Suprapubic skin (tissue), 4 donors: ENCODE results near the gene AGAP1. TPM values are rescaled to one million over a fixed set of nuclear protein-coding genes. Genes with fewer than 3 reads are reported as not detected.

Source experiments
- DNase-seq, 2 donors: peaks; one replicate each; pipeline ENCODE4 v3.0.0-alpha.2; 2019; ENCODE audit warnings: low spot score in 2 of 2
- H3K27ac ChIP-seq: fragments of 200-600 bp; sonication (generic); one replicate; pipeline ENCODE4 v1.5.1; 2019
- H3K27me3 ChIP-seq: fragments of 200-600 bp; sonication (generic); one replicate; pipeline ENCODE4 v1.5.1; 2019
- H3K36me3 ChIP-seq: fragments of 200-600 bp; sonication (generic); one replicate; pipeline ENCODE4 v1.5.1; 2019
- H3K4me1 ChIP-seq: fragments of 200-600 bp; sonication (generic); one replicate; pipeline ENCODE4 v1.5.1; 2019
- H3K4me3 ChIP-seq: fragments of 200-600 bp; sonication (generic); one replicate; pipeline ENCODE4 v1.5.1; 2019; ENCODE audit warnings: mild to moderate bottlenecking
- H3K9me3 ChIP-seq: fragments of 200-600 bp; sonication (generic); one replicate; pipeline ENCODE4 v1.5.1; 2019
- CTCF ChIP-seq, 2 donors: fragments of 200-600 bp in 1 of 2; fragments of 450-650 bp in 1 of 2; sonication (generic) in 1 of 2; IDR thresholded peaks; one replicate each; pipeline ENCODE4 v1.5.1; 2016 to 2019; ENCODE audit warnings: antibody characterized with exemption in 2 of 2, mild to moderate bottlenecking in 1 of 2, moderate library complexity in 1 of 2
- EP300 ChIP-seq: sonication (generic); formaldehyde crosslinking; IDR thresholded peaks from one replicate; pipeline ENCODE4 v1.6.1; 2017; ENCODE audit warnings: antibody characterized with exemption
- POLR2A ChIP-seq, 2 donors: fragments of 450-650 bp; IDR thresholded peaks; one replicate each; pipeline ENCODE4 v1.6.1; 2017; ENCODE audit warnings: antibody characterized with exemption in 2 of 2, mild to moderate bottlenecking in 2 of 2, moderate library complexity in 2 of 2
- POLR2AphosphoS5 ChIP-seq, 3 donors: sonication (generic); formaldehyde crosslinking; IDR thresholded peaks; one replicate each; pipeline ENCODE4 v1.6.1; 2017; ENCODE audit warnings: antibody characterized with exemption in 3 of 3
- WGBS: methylation state at CpG from one replicate; pipeline ENCODE4 v1.1.5; 2018; 5-methylcytosine and 5-hydroxymethylcytosine counted together
- total RNA-seq, 4 donors: library from RNA; depleted of rRNA; stranded (reverse); fragments of >200 nt; gene quantifications; one replicate each; pipeline ENCODE4 v1.1.0, GENCODE V29; 2016

AGAP1 gene
- total RNA-seq, 4 donors from 2014 or later: 14.1 to 30.7 (median 19.4) TPM

DNA sequence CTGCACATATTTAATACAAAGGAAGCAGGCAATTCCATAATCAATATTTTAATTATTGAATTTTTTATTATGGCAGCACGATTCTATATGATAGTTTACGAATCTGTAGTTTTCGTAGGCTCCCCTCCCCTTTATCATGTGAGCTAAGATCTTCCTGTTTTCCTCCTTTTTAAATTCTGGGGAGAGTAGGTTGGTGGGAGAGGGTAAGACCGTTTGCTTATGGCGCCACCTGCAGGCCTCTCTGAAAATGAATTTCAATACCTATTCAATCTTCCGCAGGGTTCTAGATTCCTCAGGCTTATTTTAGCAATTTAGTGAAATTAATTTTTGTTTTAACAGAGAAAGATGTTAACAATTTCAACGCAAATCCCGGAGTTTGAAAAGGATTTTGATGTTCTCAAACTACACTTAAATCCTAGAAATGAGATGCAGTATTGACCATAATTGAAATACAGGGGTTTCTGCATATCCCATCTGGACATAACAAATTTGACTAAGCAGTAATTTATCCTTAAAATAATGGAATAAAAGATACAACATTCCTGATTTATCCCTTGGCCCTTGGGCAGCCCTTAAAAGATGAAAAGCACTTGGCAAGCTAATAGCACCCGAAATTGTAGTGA lies 687.1 kb downstream of the AGAP1 start:
- no peaks in the 10 kb centered on the region for H3K9me3 ChIP-seq
- no peak overlapping the region for H3K27ac ChIP-seq
- no peak overlapping the region for H3K4me3 ChIP-seq
- WGBS: 30% methylated on average over 9 of the region's 9 CpGs
- no peak for TF ChIP-seq EP300
- TF ChIP-seq CTCF (IDR thresholded peaks at IDR 0.05): peak; percentile 48 to 51
- no peak for TF ChIP-seq POLR2A (IDR thresholded peaks at IDR 0.05)
- TF ChIP-seq POLR2AphosphoS5 (IDR thresholded peaks at IDR 0.05): no peak
- peaks cover 63% of the 10 kb centered on the region for H3K27me3 ChIP-seq
- peaks cover 25% of the 10 kb centered on the region for H3K4me1 ChIP-seq
- peak in 1 of 2 donors; percentile 78 for DNase-seq
- H3K36me3 ChIP-seq: no peaks in the 10 kb centered on the region
